IgD-negative memory B cell (primary cell): ENCODE data around the gene SAP25. TPM values are rescaled to one million over a fixed set of nuclear protein-coding genes. Genes with fewer than 3 reads are reported as not detected.
"Not testable (repeated sequence)": the region's sequence is repeated elsewhere in the genome, so short reads cannot be mapped to it uniquely, and the experiment has no call there.

Experiments used
- H3K27ac Mint-ChIP-seq, 3 donors: one replicate each; pipeline ENCODE4 v1.8.0; 2020 to 2022; ENCODE audit warnings: mild to moderate bottlenecking in 3 of 3, mixed read lengths in 3 of 3, moderate library complexity in 1 of 3
- H3K27me3 Mint-ChIP-seq: one replicate; pipeline ENCODE4 v1.8.0; 2021; ENCODE audit warnings: mixed read lengths
- H3K36me3 Mint-ChIP-seq: one replicate; pipeline ENCODE4 v1.8.0; 2020; ENCODE audit warnings: mild to moderate bottlenecking, mixed read lengths
- H3K4me1 Mint-ChIP-seq, 3 donors: one replicate each; pipeline ENCODE4 v1.8.0; 2020 to 2022; ENCODE audit warnings: mixed read lengths in 3 of 3, mild to moderate bottlenecking in 1 of 3
- H3K4me3 Mint-ChIP-seq, 4 donors: one replicate each; pipeline ENCODE4 v1.8.0; 2020 to 2022; ENCODE audit warnings: mild to moderate bottlenecking in 4 of 4, mixed read lengths in 4 of 4, moderate library complexity in 3 of 4
- H3K9me3 Mint-ChIP-seq, 3 donors: one replicate each; pipeline ENCODE4 v1.8.0; 2020 to 2021; ENCODE audit warnings: mixed read lengths in 3 of 3, mild to moderate bottlenecking in 1 of 3
- polyA plus RNA-seq: library from polyadenylated mRNA; unstranded; fragments of 300-500 nt; fragmentation: Illumina TruSeq; gene quantifications from one replicate; pipeline ENCODE4 v1.2.3, GENCODE V29; 2021

Gene SAP25
- polyA plus RNA-seq, 1 donor from 2014 or later, result 0.73 TPM

GRCh38 chr7:100528108-100528866, 45.4 kb downstream of the SAP25 start:
- H3K36me3 Mint-ChIP-seq, H3K4me3 Mint-ChIP-seq, H3K27me3 Mint-ChIP-seq, H3K9me3 Mint-ChIP-seq, H3K27ac Mint-ChIP-seq, H3K4me1 Mint-ChIP-seq: not testable (repeated sequence)

- not testable (repeated sequence) for H3K27ac Mint-ChIP-seq, H3K27me3 Mint-ChIP-seq, H3K36me3 Mint-ChIP-seq, H3K9me3 Mint-ChIP-seq, H3K4me3 Mint-ChIP-seq, H3K4me1 Mint-ChIP-seq
Measured at GRCh38 chr7:100523192-100523591, 50.5 kb downstream of the SAP25 start.

Other genes starting within 250 kb of the SAP25 start
- 14.3 TPM for gene PILRB, start 215.8 kb downstream of the SAP25 start, polyA plus RNA-seq
- gene PILRA, start 200.4 kb downstream of the SAP25 start, polyA plus RNA-seq, result 2.3 TPM
- 12.1 TPM for gene ZCWPW1, start 145.2 kb downstream of the SAP25 start, polyA plus RNA-seq
- gene MEPCE, start 144.1 kb downstream of the SAP25 start, polyA plus RNA-seq, result 19.8 TPM
- gene PPP1R35, start 137.4 kb downstream of the SAP25 start, polyA plus RNA-seq, result 39.3 TPM
- gene SPACDR, start 109.6 kb downstream of the SAP25 start, polyA plus RNA-seq, result 0.78 TPM
- gene TSC22D4, start 94.7 kb downstream of the SAP25 start, polyA plus RNA-seq, result 25.6 TPM
- gene NYAP1, start 90.0 kb downstream of the SAP25 start, polyA plus RNA-seq, result not detected
- 7.3 TPM for gene AGFG2, start 34.7 kb downstream of the SAP25 start, polyA plus RNA-seq
- gene LRCH4, start 12.2 kb upstream of the SAP25 start, polyA plus RNA-seq, result 160 TPM
- 0.36 TPM for gene FBXO24, start 12.4 kb upstream of the SAP25 start, polyA plus RNA-seq
- 0.98 TPM for gene PCOLCE, start 28.5 kb upstream of the SAP25 start, polyA plus RNA-seq
- gene MOSPD3, start 38.6 kb upstream of the SAP25 start, polyA plus RNA-seq, result 14.4 TPM
- gene TFR2, start 67.7 kb upstream of the SAP25 start, polyA plus RNA-seq, result 0.44 TPM
- not detected for gene ACTL6B, start 82.5 kb upstream of the SAP25 start, polyA plus RNA-seq
- gene GNB2, start 99.8 kb upstream of the SAP25 start, polyA plus RNA-seq, result 62.7 TPM
- gene GIGYF1, start 120.3 kb upstream of the SAP25 start, polyA plus RNA-seq, result 2.6 TPM
- gene POP7, start 132.2 kb upstream of the SAP25 start, polyA plus RNA-seq, result 48.6 TPM
- gene EPO, start 146.6 kb upstream of the SAP25 start, polyA plus RNA-seq, result not detected
- gene ZAN, start 159.7 kb upstream of the SAP25 start, polyA plus RNA-seq, result not detected